H1 (cell line): ENCODE results near the gene EFCAB3. TPM values are rescaled to one million over a fixed set of nuclear protein-coding genes. Genes with fewer than 3 reads are reported as not detected.

Source experiments
- CTCF ChIA-PET: fragments of 300-600 bp; sonication (Branson Sonifier 250); formaldehyde crosslinking; loops from one replicate; lab custom pipeline; 2021; ENCODE audit not compliant: partially characterized antibody; lab: Charles Lee
- POLR2A ChIA-PET: fragments of 300-600 bp; sonication (Branson Sonifier 250); formaldehyde crosslinking; loops from one replicate; lab custom pipeline; 2021; ENCODE audit warnings: inconsistent platforms; ENCODE audit not compliant: partially characterized antibody; lab: Charles Lee
- DNase-seq, 2 experiments: peaks; one replicate each; pipeline versions ENCODE4 v3.0.0 to v3.0.0-alpha.2; 2010 to 2022; ENCODE audit warnings: low spot score in 2 of 2, low read depth in 1 of 2, mixed read lengths in 1 of 2
- FAIRE-seq: peaks from 2 replicates; lab custom pipeline; 2011; peaks lifted over from hg19 to GRCh38; lab: Jason Lieb, UNC
- H2AFZ ChIP-seq: 2 replicates; pipeline ENCODE4 v1.8.1; 2012; ENCODE audit warnings: low read length, inconsistent platforms
- H2AK5ac ChIP-seq: 2 replicates; pipeline ENCODE4 v1.6.1; 2013; ENCODE audit warnings: low read depth, low read length
- H2BK120ac ChIP-seq: replicated peaks from 2 replicates; pipeline ENCODE3; 2013; ENCODE audit warnings: low read depth, low read length, inconsistent platforms
- H2BK12ac ChIP-seq: 2 replicates; pipeline ENCODE4 v1.6.1; 2013; ENCODE audit warnings: low read depth, low read length
- H2BK15ac ChIP-seq: 2 replicates; pipeline ENCODE4 v1.6.1; 2013; ENCODE audit warnings: low read length
- H2BK20ac ChIP-seq: 2 replicates; pipeline ENCODE4 v1.6.1; 2013; ENCODE audit warnings: low read length
- H2BK5ac ChIP-seq: 2 replicates; pipeline ENCODE4 v1.6.1; 2013; ENCODE audit warnings: low read depth, low read length
- H3K14ac ChIP-seq: 2 replicates; pipeline ENCODE4 v1.6.1; 2013; ENCODE audit warnings: inconsistent platforms; ENCODE audit not compliant: insufficient read length
- H3K18ac ChIP-seq: 2 replicates; pipeline ENCODE4 v1.6.1; 2013; ENCODE audit warnings: low read length; ENCODE audit errors: extremely low read depth
- H3K23ac ChIP-seq: 2 replicates; pipeline ENCODE4 v1.6.1; 2013; ENCODE audit warnings: inconsistent platforms; ENCODE audit not compliant: insufficient read length
- H3K23me2 ChIP-seq: 2 replicates; pipeline ENCODE4 v1.6.1; 2013; ENCODE audit warnings: low read depth, low read length
- H3K27ac ChIP-seq: 2 replicates; pipeline ENCODE4 v1.6.1; 2011; ENCODE audit warnings: low read depth, low read length, inconsistent platforms
- H3K27me3 ChIP-seq, 4 experiments: replicated peaks in 1 of 4; 1 replicate in 1 of 4; 2 replicates in 3 of 4; pipeline versions ENCODE4 v1.6.1 to v1.8.1; 2011 to 2013; ENCODE audit warnings: low read length in 3 of 4, mild to moderate bottlenecking in 3 of 4, inconsistent platforms in 2 of 4, mixed read lengths in 2 of 4, moderate library complexity in 1 of 4; ENCODE audit not compliant: control insufficient read depth in 3 of 4, insufficient read depth in 3 of 4; ENCODE audit errors: extremely low read depth in 1 of 4
- H3K36me3 ChIP-seq, 4 experiments: 2 replicates each; pipeline versions ENCODE4 v1.6.1 to v1.8.1; 2011 to 2013; ENCODE audit warnings: mild to moderate bottlenecking in 4 of 4, low read length in 3 of 4, moderate library complexity in 2 of 4, control low read depth in 1 of 4, inconsistent platforms in 1 of 4; ENCODE audit not compliant: insufficient read depth in 4 of 4, control insufficient read depth in 2 of 4
- H3K4ac ChIP-seq: replicated peaks from 2 replicates; pipeline ENCODE3; 2013; ENCODE audit warnings: low read length, low read depth, mixed read lengths, inconsistent platforms; ENCODE audit not compliant: insufficient read length
- H3K4me1 ChIP-seq, 4 experiments: replicated peaks in 1 of 4; 1 replicate in 1 of 4; 2 replicates in 3 of 4; pipeline versions ENCODE4 v1.6.1 to v1.8.1; 2011 to 2013; ENCODE audit warnings: low read length in 3 of 4, inconsistent platforms in 2 of 4, mixed read lengths in 1 of 4; ENCODE audit not compliant: insufficient read depth in 4 of 4, control insufficient read depth in 3 of 4
- H3K4me2 ChIP-seq, 2 experiments: 2 replicates each; pipeline versions ENCODE4 v1.6.1 to v1.8.1; 2011 to 2013; ENCODE audit warnings: low read depth in 2 of 2, low read length in 2 of 2, control low read depth in 1 of 2, inconsistent platforms in 1 of 2, mild to moderate bottlenecking in 1 of 2; ENCODE audit not compliant: insufficient read depth in 1 of 2
- H3K4me3 ChIP-seq, 4 experiments: fragments of 200-600, 300-600 bp in 1 of 4; sonication (generic), shearing (Covaris generic), sonication (Bioruptor Twin) in 1 of 4; 2 replicates each; pipeline versions ENCODE4 v1.5.1 to v1.8.1; 2011 to 2016; ENCODE audit warnings: low read length in 4 of 4, low read depth in 3 of 4, control low read depth in 2 of 4, inconsistent platforms in 2 of 4, mild to moderate bottlenecking in 2 of 4, mixed read lengths in 1 of 4, moderate library complexity in 1 of 4; ENCODE audit not compliant: insufficient read depth in 2 of 4; ENCODE audit errors: extremely low read depth in 1 of 4
- H3K56ac ChIP-seq: replicated peaks from 2 replicates; pipeline ENCODE3; 2013; ENCODE audit warnings: low read depth, mild to moderate bottlenecking, mixed read lengths, low read length, inconsistent platforms; ENCODE audit not compliant: insufficient read length
- H3K79me1 ChIP-seq: 2 replicates; pipeline ENCODE4 v1.6.1; 2013; ENCODE audit warnings: low read depth, low read length, control low read depth
- H3K79me2 ChIP-seq, 2 experiments: 2 replicates each; pipeline versions ENCODE4 v1.6.1 to v1.8.1; 2012 to 2013; ENCODE audit warnings: low read length in 2 of 2, mild to moderate bottlenecking in 2 of 2, inconsistent platforms in 1 of 2; ENCODE audit not compliant: insufficient read depth in 2 of 2, control insufficient read depth in 1 of 2
- H3K9ac ChIP-seq, 4 experiments: replicated peaks in 1 of 4; 1 replicate in 1 of 4; 2 replicates in 3 of 4; pipeline versions ENCODE4 v1.6.1 to v1.8.1; 2011 to 2013; ENCODE audit warnings: low read depth in 3 of 4, low read length in 3 of 4, control low read depth in 2 of 4, mild to moderate bottlenecking in 2 of 4, moderate library complexity in 2 of 4, inconsistent platforms in 1 of 4; ENCODE audit errors: extremely low read depth in 1 of 4
- H3K9me3 ChIP-seq, 2 experiments: 2 replicates each; pipeline versions ENCODE4 v1.6.1 to v1.8.1; 2012 to 2013; ENCODE audit warnings: mild to moderate bottlenecking in 2 of 2, moderate library complexity in 2 of 2, control low read depth in 1 of 2, inconsistent platforms in 1 of 2, low read depth in 1 of 2, low read length in 1 of 2, mixed read lengths in 1 of 2; ENCODE audit not compliant: insufficient read depth in 2 of 2
- H4K20me1 ChIP-seq, 2 experiments: replicated peaks in 1 of 2; 2 replicates each; pipeline versions ENCODE3 to v1.8.1; 2011 to 2013; ENCODE audit warnings: inconsistent platforms in 2 of 2, low read length in 2 of 2, mild to moderate bottlenecking in 1 of 2; ENCODE audit not compliant: insufficient read depth in 2 of 2, control insufficient read depth in 1 of 2
- H4K5ac ChIP-seq: 2 replicates; pipeline ENCODE4 v1.6.1; 2013; ENCODE audit warnings: low read length, low read depth, mixed read lengths, inconsistent platforms; ENCODE audit not compliant: insufficient read length
- H4K8ac ChIP-seq: 2 replicates; pipeline ENCODE4 v1.8.0; 2013; ENCODE audit warnings: mild to moderate bottlenecking, moderate library complexity, low read length, inconsistent platforms; ENCODE audit not compliant: insufficient read depth; ENCODE audit errors: extremely low read depth
- H4K91ac ChIP-seq: replicated peaks from 2 replicates; pipeline ENCODE3; 2013; ENCODE audit warnings: low read length, mixed read lengths, inconsistent platforms; ENCODE audit not compliant: insufficient read length
- BACH1 ChIP-seq: IDR thresholded peaks from 2 replicates; pipeline ENCODE4 v1.6.1; 2012; ENCODE audit warnings: low read length, improper control_type of control experiment
- BRCA1 ChIP-seq: IDR thresholded peaks from 2 replicates; pipeline ENCODE4 v1.6.1; 2012; ENCODE audit warnings: low read depth, low read length, improper control_type of control experiment
- GABPA ChIP-seq: IDR thresholded peaks from 2 replicates; pipeline ENCODE4 v1.6.1; 2011; ENCODE audit warnings: mild to moderate bottlenecking, low read length, moderate library complexity, borderline replicate concordance; ENCODE audit not compliant: insufficient read depth
- SIN3A ChIP-seq, 2 experiments: IDR thresholded peaks in 1 of 2; conservative IDR thresholded peaks in 1 of 2; 2 replicates each; pipeline ENCODE4 v1.6.1; 2011 to 2012; ENCODE audit warnings: low read length in 2 of 2, improper control_type of control experiment in 1 of 2, low read depth in 1 of 2, mild to moderate bottlenecking in 1 of 2
- SP4 ChIP-seq: IDR thresholded peaks from 2 replicates; pipeline ENCODE4 v1.6.1; 2012; ENCODE audit warnings: low read length, inconsistent platforms
- WGBS, 2 experiments: shearing (Covaris generic) in 1 of 2; methylation state at CpG; one replicate each; pipeline versions ENCODE4 v1.1.6 to v1.1.7; 2013 to 2015; ENCODE audit warnings: low lambda C conversion rate in 2 of 2, mixed read lengths in 2 of 2, inconsistent platforms in 1 of 2, low coverage in 1 of 2, missing lambda C conversion rate in 1 of 2; ENCODE audit not compliant: insufficient replicate concordance in 2 of 2, insufficient coverage in 1 of 2, insufficient read length in 1 of 2; ENCODE audit errors: extremely low coverage in 1 of 2, missing lambda C conversion rate in 1 of 2; 5-methylcytosine and 5-hydroxymethylcytosine counted together
- polyA plus RNA-seq, 7 experiments: library from polyadenylated mRNA; depleted of rRNA in 3 of 7; stranded (reverse) in 5 of 7; unstranded in 2 of 7; fragments of >200 nt in 5 of 7; fragments of 200-250 nt in 2 of 7; gene quantifications; 1 replicate in 5 of 7; 2 replicates in 1 of 7; 4 replicates in 1 of 7; pipeline versions ENCODE4 v1.2.1 to v1.2.3, GENCODE V29; 2011 to 2013; ENCODE audit warnings: missing spikeins in 2 of 7, mixed read lengths in 2 of 7
- total RNA-seq: library from RNA; stranded (reverse); fragmentation: NEBNext Ultra II Directional; extraction: Animal tissue kit (Norgen Biotek cat#: 25700); gene quantifications from 2 replicates; pipeline ENCODE4 v1.2.1, GENCODE V29; 2021

Gene EFCAB3
- total and polyA plus RNA-seq, 2 of the 8 experiments (the other 6 are each of a cell fraction or from before 2014, with no cell fraction given) = not detected

- Histone ChIP-seq H3K9ac (no peak overlapping the region), H3K9me3 (no peaks in the 10 kb centered on the region), H3K79me2 (no peaks in the 10 kb centered on the region), H3K23ac (no peak overlapping the region), H3K14ac (no peak overlapping the region), H2AK5ac (no peak overlapping the region), H3K4me2 (no peak overlapping the region), H3K4me1 (no peaks in the 10 kb centered on the region), H4K20me1 (no peaks in the 10 kb centered on the region), H4K5ac (no peak overlapping the region), H3K36me3 (no peaks in the 10 kb centered on the region), H4K91ac (no peak overlapping the region), H2BK15ac (no peak overlapping the region), H3K4me3 (no peak overlapping the region), H2BK120ac (no peak overlapping the region), H3K27me3 (no peaks in the 10 kb centered on the region), H3K4ac (no peak overlapping the region), H2BK20ac (no peak overlapping the region), H2AFZ (no peak overlapping the region), H3K18ac (no peak overlapping the region), H2BK5ac (no peak overlapping the region), H3K56ac (no peak overlapping the region), H2BK12ac (no peak overlapping the region), H3K27ac (no peak overlapping the region), H3K23me2 (no peaks in the 10 kb centered on the region), H3K79me1 (no peaks in the 10 kb centered on the region), H4K8ac (no peak overlapping the region)
- CTCF ChIA-PET = no interaction called here
- POLR2A ChIA-PET = no interaction called here
- WGBS, 2 experiments = 91% methylated on average over 18 of the region's 18 CpGs; no CpG with 5 or more reads in 1 of the 2 experiments
- no peak for FAIRE-seq
- no peak for DNase-seq
- TF ChIP-seq GABPA (no peak), SIN3A (conservative IDR thresholded peaks at IDR 0.05 in 1 of 2, IDR thresholded peaks at IDR 0.05 in 1 of 2; ENCODE audit: low read depth in 1 of 2, low read length in 2 of 2) (no peak), BRCA1 (no peak), SP4 (no peak), BACH1 (no peak)
Measured at GRCh38 chr17:62381561-62381960, 1.2 kb downstream of the EFCAB3 start.
